Panc1 (cell line): ENCODE results near the gene SSBP4.

ENCODE experiments used
- POLR2AphosphoS5 ChIP-seq: IDR thresholded peaks from 2 replicates; pipeline ENCODE4 v1.6.1; 2012; ENCODE audit warnings: mild to moderate bottlenecking, low read depth, low read length, moderate library complexity
- TF ChIP-seq, protein P1 (sequence below): fragments of 450-650 bp; IDR thresholded peaks from 2 replicates; pipeline ENCODE4 v1.5.1; 2017; ENCODE audit warnings: mild to moderate bottlenecking
- TF ChIP-seq, protein P2 (sequence below), 2 experiments: IDR thresholded peaks; 2 replicates each; pipeline ENCODE4 v1.6.1; 2011 to 2012; ENCODE audit warnings: low read depth in 2 of 2, control low read depth in 1 of 2, low read length in 1 of 2, mild to moderate bottlenecking in 1 of 2, moderate library complexity in 1 of 2; ENCODE audit not compliant: insufficient read depth in 1 of 2

DNA sequence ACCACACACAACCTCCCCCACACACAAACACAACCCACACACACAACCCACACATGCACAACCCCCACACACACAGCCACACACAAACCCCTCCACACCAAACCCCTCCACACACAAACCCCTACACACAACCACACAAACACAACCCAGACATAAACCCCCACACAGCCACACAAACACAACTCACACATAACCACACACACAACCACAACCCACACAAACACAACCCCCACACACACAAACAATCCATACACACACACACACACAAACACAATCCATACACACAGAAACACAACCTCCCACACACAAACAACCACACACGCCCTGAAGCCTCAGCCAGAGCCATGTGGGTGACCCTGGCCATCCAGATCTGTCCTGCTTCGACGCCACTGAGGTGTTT lies 48.8 kb downstream of the SSBP4 start:
- TF ChIP-seq, protein P1, sequence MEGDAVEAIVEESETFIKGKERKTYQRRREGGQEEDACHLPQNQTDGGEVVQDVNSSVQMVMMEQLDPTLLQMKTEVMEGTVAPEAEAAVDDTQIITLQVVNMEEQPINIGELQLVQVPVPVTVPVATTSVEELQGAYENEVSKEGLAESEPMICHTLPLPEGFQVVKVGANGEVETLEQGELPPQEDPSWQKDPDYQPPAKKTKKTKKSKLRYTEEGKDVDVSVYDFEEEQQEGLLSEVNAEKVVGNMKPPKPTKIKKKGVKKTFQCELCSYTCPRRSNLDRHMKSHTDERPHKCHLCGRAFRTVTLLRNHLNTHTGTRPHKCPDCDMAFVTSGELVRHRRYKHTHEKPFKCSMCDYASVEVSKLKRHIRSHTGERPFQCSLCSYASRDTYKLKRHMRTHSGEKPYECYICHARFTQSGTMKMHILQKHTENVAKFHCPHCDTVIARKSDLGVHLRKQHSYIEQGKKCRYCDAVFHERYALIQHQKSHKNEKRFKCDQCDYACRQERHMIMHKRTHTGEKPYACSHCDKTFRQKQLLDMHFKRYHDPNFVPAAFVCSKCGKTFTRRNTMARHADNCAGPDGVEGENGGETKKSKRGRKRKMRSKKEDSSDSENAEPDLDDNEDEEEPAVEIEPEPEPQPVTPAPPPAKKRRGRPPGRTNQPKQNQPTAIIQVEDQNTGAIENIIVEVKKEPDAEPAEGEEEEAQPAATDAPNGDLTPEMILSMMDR: no peak
- TF ChIP-seq POLR2AphosphoS5: no peak
- TF ChIP-seq, protein P2, sequence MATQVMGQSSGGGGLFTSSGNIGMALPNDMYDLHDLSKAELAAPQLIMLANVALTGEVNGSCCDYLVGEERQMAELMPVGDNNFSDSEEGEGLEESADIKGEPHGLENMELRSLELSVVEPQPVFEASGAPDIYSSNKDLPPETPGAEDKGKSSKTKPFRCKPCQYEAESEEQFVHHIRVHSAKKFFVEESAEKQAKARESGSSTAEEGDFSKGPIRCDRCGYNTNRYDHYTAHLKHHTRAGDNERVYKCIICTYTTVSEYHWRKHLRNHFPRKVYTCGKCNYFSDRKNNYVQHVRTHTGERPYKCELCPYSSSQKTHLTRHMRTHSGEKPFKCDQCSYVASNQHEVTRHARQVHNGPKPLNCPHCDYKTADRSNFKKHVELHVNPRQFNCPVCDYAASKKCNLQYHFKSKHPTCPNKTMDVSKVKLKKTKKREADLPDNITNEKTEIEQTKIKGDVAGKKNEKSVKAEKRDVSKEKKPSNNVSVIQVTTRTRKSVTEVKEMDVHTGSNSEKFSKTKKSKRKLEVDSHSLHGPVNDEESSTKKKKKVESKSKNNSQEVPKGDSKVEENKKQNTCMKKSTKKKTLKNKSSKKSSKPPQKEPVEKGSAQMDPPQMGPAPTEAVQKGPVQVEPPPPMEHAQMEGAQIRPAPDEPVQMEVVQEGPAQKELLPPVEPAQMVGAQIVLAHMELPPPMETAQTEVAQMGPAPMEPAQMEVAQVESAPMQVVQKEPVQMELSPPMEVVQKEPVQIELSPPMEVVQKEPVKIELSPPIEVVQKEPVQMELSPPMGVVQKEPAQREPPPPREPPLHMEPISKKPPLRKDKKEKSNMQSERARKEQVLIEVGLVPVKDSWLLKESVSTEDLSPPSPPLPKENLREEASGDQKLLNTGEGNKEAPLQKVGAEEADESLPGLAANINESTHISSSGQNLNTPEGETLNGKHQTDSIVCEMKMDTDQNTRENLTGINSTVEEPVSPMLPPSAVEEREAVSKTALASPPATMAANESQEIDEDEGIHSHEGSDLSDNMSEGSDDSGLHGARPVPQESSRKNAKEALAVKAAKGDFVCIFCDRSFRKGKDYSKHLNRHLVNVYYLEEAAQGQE (IDR thresholded peaks at IDR 0.05; ENCODE audit: insufficient read depth in 1 of 2, low read depth in 2 of 2, low read length in 1 of 2): no peak
